AG04450 (cell line): ENCODE measurements around the gene ZC3H18. TPM values are rescaled to one million over a fixed set of nuclear protein-coding genes. Genes with fewer than 3 reads are reported as not detected.

Source experiments
- CTCF ChIA-PET: fragments of 300-600, 350-600 bp; formaldehyde crosslinking; extraction: SDS; loops from one replicate; lab custom pipeline; 2022; ENCODE audit warnings: antibody characterized with exemption, inconsistent platforms; lab: Charles Lee
- POLR2A ChIA-PET: fragments of 350-600 bp; formaldehyde crosslinking; extraction: SDS; loops from one replicate; lab custom pipeline; 2021; ENCODE audit warnings: antibody characterized with exemption, inconsistent platforms; lab: Yijun Ruan, JAX
- DNase-seq: peaks from one replicate; pipeline ENCODE4 v3.0.0-alpha.2; 2011; ENCODE audit warnings: low read depth, low spot score
- H3K27ac ChIP-seq: one replicate; pipeline ENCODE4 v1.5.1; 2012; ENCODE audit warnings: low read depth, low read length, control low read depth
- H3K27me3 ChIP-seq: one replicate; pipeline ENCODE4 v1.6.0; 2012; ENCODE audit warnings: low read length; ENCODE audit not compliant: control insufficient read depth, insufficient read depth
- H3K4me3 ChIP-seq: 2 replicates; pipeline ENCODE4 v1.5.1; 2011; ENCODE audit warnings: mild to moderate bottlenecking, low read depth, low read length, control low read depth
- H3K9me3 ChIP-seq: 2 replicates; pipeline ENCODE4 v1.5.1; 2012; ENCODE audit warnings: low read length; ENCODE audit not compliant: control insufficient read depth, insufficient read depth
- CTCF ChIP-seq: IDR thresholded peaks from 2 replicates; pipeline ENCODE4 v1.5.1; 2011; ENCODE audit warnings: low read depth, low read length, control low read depth, inconsistent platforms
- polyA plus RNA-seq: library from polyadenylated mRNA; depleted of rRNA; stranded (reverse); fragments of >200 nt; gene quantifications from 2 replicates; pipeline ENCODE4 v1.2.3, GENCODE V29; 2011

The ZC3H18 gene
- polyA plus RNA-seq, 1 experiment = 10.1 TPM

GRCh38 chr16:88585269-88585668, 15.1 kb downstream of the ZC3H18 start:
- Histone ChIP-seq H3K9me3 (no peaks in the 10 kb centered on the region), H3K4me3 (no peak overlapping the region), H3K27ac (no peak overlapping the region), H3K27me3 (no peaks in the 10 kb centered on the region)
- DNase-seq = no peak
- TF ChIP-seq CTCF = no peak
- ChIA-PET CTCF (no interaction called here), POLR2A (no interaction called here)

GRCh38 chr16:88585927-88586581, 15.9 kb downstream of the ZC3H18 start:
- no peak overlapping the region for H3K4me3 ChIP-seq
- H3K27ac ChIP-seq = no peak overlapping the region
- CTCF ChIA-PET = no interaction called here
- POLR2A ChIA-PET = no interaction called here
- H3K27me3 ChIP-seq = no peaks in the 10 kb centered on the region
- TF ChIP-seq CTCF = no peak
- no peak for DNase-seq
- H3K9me3 ChIP-seq = no peaks in the 10 kb centered on the region

GRCh38 chr16:88588148-88588547, 17.9 kb downstream of the ZC3H18 start:
- DNase-seq = no peak
- CTCF ChIA-PET = no interaction called here
- H3K27ac ChIP-seq = no peak overlapping the region
- no peak for TF ChIP-seq CTCF
- no peaks in the 10 kb centered on the region for H3K27me3 ChIP-seq
- H3K9me3 ChIP-seq = no peaks in the 10 kb centered on the region
- H3K4me3 ChIP-seq = no peak overlapping the region
- POLR2A ChIA-PET = no interaction called here

GRCh38 chr16:88588754-88589153, 18.6 kb downstream of the ZC3H18 start:
- POLR2A ChIA-PET = no interaction called here

More at GRCh38 chr16:88588754-88589153, 18.6 kb downstream of the ZC3H18 start:
- DNase-seq = no peak
- no peak overlapping the region for H3K27ac ChIP-seq
- H3K9me3 ChIP-seq = no peaks in the 10 kb centered on the region
- TF ChIP-seq CTCF = no peak
- no peak overlapping the region for H3K4me3 ChIP-seq
- CTCF ChIA-PET = no interaction called here
- no peaks in the 10 kb centered on the region for H3K27me3 ChIP-seq
